Measurements from ENCODE around the gene FRMD8. TPM values are rescaled to one million over a fixed set of nuclear protein-coding genes. Genes with fewer than 3 reads are reported as not detected.

The FRMD8 gene
- total and polyA plus RNA-seq, 2 of the 8 experiments (the other 6 are each of a cell fraction or from before 2014, with no cell fraction given), result 15.0 to 19.2 TPM

DNA sequence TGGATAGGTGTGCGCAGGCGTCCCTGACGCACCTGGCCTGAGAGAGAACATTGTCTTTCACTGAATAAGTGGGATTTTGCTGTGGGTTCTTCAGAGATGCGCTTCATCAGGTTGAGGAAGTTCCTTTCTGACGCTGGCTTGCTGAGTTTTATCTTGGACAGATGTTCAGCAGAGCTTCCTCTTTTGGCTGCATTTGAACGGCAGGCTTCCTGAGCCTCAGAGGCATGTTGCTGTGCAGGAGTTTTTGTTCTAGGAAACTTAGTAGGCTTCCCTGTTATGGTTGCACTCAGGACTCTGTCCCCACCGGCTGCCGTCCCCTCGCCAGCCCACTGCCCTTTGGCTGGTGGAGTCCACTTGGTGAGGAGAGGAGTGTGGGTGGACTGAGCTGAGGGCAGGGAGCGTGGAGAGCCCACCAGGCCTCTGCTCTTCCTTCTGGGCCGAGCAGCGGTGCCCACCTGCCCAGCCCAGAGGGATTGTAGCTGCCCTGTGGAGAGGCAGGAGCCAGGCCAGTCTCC lies 17.2 kb downstream of the FRMD8 start (continued):
- TF ChIP-seq, protein P1, sequence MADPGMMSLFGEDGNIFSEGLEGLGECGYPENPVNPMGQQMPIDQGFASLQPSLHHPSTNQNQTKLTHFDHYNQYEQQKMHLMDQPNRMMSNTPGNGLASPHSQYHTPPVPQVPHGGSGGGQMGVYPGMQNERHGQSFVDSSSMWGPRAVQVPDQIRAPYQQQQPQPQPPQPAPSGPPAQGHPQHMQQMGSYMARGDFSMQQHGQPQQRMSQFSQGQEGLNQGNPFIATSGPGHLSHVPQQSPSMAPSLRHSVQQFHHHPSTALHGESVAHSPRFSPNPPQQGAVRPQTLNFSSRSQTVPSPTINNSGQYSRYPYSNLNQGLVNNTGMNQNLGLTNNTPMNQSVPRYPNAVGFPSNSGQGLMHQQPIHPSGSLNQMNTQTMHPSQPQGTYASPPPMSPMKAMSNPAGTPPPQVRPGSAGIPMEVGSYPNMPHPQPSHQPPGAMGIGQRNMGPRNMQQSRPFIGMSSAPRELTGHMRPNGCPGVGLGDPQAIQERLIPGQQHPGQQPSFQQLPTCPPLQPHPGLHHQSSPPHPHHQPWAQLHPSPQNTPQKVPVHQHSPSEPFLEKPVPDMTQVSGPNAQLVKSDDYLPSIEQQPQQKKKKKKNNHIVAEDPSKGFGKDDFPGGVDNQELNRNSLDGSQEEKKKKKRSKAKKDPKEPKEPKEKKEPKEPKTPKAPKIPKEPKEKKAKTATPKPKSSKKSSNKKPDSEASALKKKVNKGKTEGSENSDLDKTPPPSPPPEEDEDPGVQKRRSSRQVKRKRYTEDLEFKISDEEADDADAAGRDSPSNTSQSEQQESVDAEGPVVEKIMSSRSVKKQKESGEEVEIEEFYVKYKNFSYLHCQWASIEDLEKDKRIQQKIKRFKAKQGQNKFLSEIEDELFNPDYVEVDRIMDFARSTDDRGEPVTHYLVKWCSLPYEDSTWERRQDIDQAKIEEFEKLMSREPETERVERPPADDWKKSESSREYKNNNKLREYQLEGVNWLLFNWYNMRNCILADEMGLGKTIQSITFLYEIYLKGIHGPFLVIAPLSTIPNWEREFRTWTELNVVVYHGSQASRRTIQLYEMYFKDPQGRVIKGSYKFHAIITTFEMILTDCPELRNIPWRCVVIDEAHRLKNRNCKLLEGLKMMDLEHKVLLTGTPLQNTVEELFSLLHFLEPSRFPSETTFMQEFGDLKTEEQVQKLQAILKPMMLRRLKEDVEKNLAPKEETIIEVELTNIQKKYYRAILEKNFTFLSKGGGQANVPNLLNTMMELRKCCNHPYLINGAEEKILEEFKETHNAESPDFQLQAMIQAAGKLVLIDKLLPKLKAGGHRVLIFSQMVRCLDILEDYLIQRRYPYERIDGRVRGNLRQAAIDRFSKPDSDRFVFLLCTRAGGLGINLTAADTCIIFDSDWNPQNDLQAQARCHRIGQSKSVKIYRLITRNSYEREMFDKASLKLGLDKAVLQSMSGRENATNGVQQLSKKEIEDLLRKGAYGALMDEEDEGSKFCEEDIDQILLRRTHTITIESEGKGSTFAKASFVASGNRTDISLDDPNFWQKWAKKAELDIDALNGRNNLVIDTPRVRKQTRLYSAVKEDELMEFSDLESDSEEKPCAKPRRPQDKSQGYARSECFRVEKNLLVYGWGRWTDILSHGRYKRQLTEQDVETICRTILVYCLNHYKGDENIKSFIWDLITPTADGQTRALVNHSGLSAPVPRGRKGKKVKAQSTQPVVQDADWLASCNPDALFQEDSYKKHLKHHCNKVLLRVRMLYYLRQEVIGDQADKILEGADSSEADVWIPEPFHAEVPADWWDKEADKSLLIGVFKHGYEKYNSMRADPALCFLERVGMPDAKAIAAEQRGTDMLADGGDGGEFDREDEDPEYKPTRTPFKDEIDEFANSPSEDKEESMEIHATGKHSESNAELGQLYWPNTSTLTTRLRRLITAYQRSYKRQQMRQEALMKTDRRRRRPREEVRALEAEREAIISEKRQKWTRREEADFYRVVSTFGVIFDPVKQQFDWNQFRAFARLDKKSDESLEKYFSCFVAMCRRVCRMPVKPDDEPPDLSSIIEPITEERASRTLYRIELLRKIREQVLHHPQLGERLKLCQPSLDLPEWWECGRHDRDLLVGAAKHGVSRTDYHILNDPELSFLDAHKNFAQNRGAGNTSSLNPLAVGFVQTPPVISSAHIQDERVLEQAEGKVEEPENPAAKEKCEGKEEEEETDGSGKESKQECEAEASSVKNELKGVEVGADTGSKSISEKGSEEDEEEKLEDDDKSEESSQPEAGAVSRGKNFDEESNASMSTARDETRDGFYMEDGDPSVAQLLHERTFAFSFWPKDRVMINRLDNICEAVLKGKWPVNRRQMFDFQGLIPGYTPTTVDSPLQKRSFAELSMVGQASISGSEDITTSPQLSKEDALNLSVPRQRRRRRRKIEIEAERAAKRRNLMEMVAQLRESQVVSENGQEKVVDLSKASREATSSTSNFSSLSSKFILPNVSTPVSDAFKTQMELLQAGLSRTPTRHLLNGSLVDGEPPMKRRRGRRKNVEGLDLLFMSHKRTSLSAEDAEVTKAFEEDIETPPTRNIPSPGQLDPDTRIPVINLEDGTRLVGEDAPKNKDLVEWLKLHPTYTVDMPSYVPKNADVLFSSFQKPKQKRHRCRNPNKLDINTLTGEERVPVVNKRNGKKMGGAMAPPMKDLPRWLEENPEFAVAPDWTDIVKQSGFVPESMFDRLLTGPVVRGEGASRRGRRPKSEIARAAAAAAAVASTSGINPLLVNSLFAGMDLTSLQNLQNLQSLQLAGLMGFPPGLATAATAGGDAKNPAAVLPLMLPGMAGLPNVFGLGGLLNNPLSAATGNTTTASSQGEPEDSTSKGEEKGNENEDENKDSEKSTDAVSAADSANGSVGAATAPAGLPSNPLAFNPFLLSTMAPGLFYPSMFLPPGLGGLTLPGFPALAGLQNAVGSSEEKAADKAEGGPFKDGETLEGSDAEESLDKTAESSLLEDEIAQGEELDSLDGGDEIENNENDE (IDR thresholded peaks at IDR 0.05; ENCODE audit: insufficient replicate concordance, low read length), result no peak

All from H1 (cell line).